HG03135 (cell line): Measurements from ENCODE around the gene OR5H14.
"Not testable (repeated sequence)": the region's sequence is repeated elsewhere in the genome, so short reads cannot be mapped to it uniquely, and the experiment has no call there.

Experiments used
- ATAC-seq: cut with Tn5 transposase; IDR thresholded peaks from one replicate; pipeline ENCODE4 v1.9.1; 2021; ENCODE audit warnings: mild to moderate bottlenecking, moderate library complexity; ENCODE audit not compliant: unreplicated experiment

The OR5H14 gene

GRCh38 chr3:98147179-98147578 lies at the start of gene OR5H14:
OR5H14 (plus strand) TSS chr3:98147479; CDS start chr3:98149386, 1,907 bp downstream.
- ATAC-seq: no peak

- no peak for ATAC-seq
These were observed 47.4 kb upstream of the OR5H14 start for GRCh38 chr3:98099848-98100247.

- ATAC-seq: no peak
These were observed 39.1 kb upstream of the OR5H14 start for GRCh38 chr3:98108162-98108561.

GRCh38 chr3:98109807-98110549 lies 37.3 kb upstream of the OR5H14 start:
- ATAC-seq: no peak

- ATAC-seq: no peak
These were observed 36.8 kb upstream of the OR5H14 start for GRCh38 chr3:98110550-98110908.

- no peak for ATAC-seq
These were observed 33.0 kb upstream of the OR5H14 start for GRCh38 chr3:98114264-98114663.

GRCh38 chr3:98115717-98116116 lies 31.6 kb upstream of the OR5H14 start:
- ATAC-seq: no peak

- no peak for ATAC-seq
These were observed 16.9 kb upstream of the OR5H14 start, which contains the start of gene OR5H1 for GRCh38 chr3:98130421-98130820. OR5H1 (plus strand) TSS chr3:98130721; CDS start chr3:98132698, 1,977 bp downstream.

- no peak for ATAC-seq
These were observed 10.6 kb upstream of the OR5H14 start for GRCh38 chr3:98136631-98137030.

GRCh38 chr3:98137826-98138557 lies 9.3 kb upstream of the OR5H14 start:
- ATAC-seq: not testable (repeated sequence)

GRCh38 chr3:98140531-98140930 lies 6.7 kb upstream of the OR5H14 start:
- no peak for ATAC-seq

GRCh38 chr3:98148751-98149150 lies 1.5 kb downstream of the OR5H14 start:
- ATAC-seq: no peak

GRCh38 chr3:98149456-98149855 lies 2.2 kb downstream of the OR5H14 start:
- ATAC-seq: not testable (repeated sequence)

- no peak for ATAC-seq
These were observed 4.0 kb downstream of the OR5H14 start for GRCh38 chr3:98151241-98151640.

- ATAC-seq: no peak
These were observed 19.1 kb downstream of the OR5H14 start, which contains the start of gene OR5H15 for GRCh38 chr3:98166396-98166795. OR5H15 (plus strand) TSS chr3:98166696; CDS start chr3:98168700, 2,004 bp downstream.

- no peak for ATAC-seq
These were observed 23.8 kb downstream of the OR5H14 start for GRCh38 chr3:98171071-98171470.

GRCh38 chr3:98172621-98173020 lies 25.3 kb downstream of the OR5H14 start:
- ATAC-seq: no peak

- ATAC-seq: no peak
These were observed 33.1 kb downstream of the OR5H14 start for GRCh38 chr3:98180319-98180890.

GRCh38 chr3:98182196-98182595 lies 34.9 kb downstream of the OR5H14 start:
- ATAC-seq: no peak

GRCh38 chr3:98185180-98185579 lies 37.9 kb downstream of the OR5H14 start:
- no peak for ATAC-seq

- ATAC-seq: peak; percentile 94
These were observed 41.3 kb downstream of the OR5H14 start for GRCh38 chr3:98188545-98188944.

GRCh38 chr3:98190911-98191310 lies 43.6 kb downstream of the OR5H14 start:
- not testable (repeated sequence) for ATAC-seq
